NCI-H774 (cell line): Measurements from ENCODE around the gene ZFX.

Source experiments
- DNase-seq: peaks from one replicate; lab custom pipeline; 2025; lab: John Stamatoyannopoulos, UW

Gene ZFX

GRCh38 chrX:24201216-24201615, 51.7 kb downstream of the ZFX start:
- no peak for DNase-seq

- no peak for DNase-seq
Measured at GRCh38 chrX:24202465-24203031, 53.0 kb downstream of the ZFX start.

GRCh38 chrX:24203072-24203808, 53.7 kb downstream of the ZFX start:
- DNase-seq = no peak

- no peak for DNase-seq
Measured at GRCh38 chrX:24204331-24204730, 54.8 kb downstream of the ZFX start.

GRCh38 chrX:24204958-24205357, 55.4 kb downstream of the ZFX start:
- DNase-seq = no peak

GRCh38 chrX:24207826-24208225, 58.3 kb downstream of the ZFX start:
- DNase-seq = no peak

- no peak for DNase-seq
Measured at GRCh38 chrX:24208496-24209240, 59.1 kb downstream of the ZFX start.

- DNase-seq = no peak
Measured at GRCh38 chrX:24210190-24210589, 60.7 kb downstream of the ZFX start.

GRCh38 chrX:24214568-24214967, 65.0 kb downstream of the ZFX start:
- DNase-seq = no peak

- no peak for DNase-seq
Measured at GRCh38 chrX:24215272-24215671, 65.7 kb downstream of the ZFX start.

- no peak for DNase-seq
Measured at GRCh38 chrX:24216037-24216436, 66.5 kb downstream of the ZFX start.

- DNase-seq = no peak
Measured at GRCh38 chrX:24216827-24217226, 67.3 kb downstream of the ZFX start.

GRCh38 chrX:24219320-24219719, 69.8 kb downstream of the ZFX start:
- no peak for DNase-seq

- no peak for DNase-seq
Measured at GRCh38 chrX:24221872-24222271, 72.3 kb downstream of the ZFX start.

GRCh38 chrX:24225265-24225664, 75.7 kb downstream of the ZFX start:
- no peak for DNase-seq

GRCh38 chrX:24226176-24226575, 76.6 kb downstream of the ZFX start:
- no peak for DNase-seq

- no peak for DNase-seq
Measured at GRCh38 chrX:24228596-24228995, 79.1 kb downstream of the ZFX start.

- DNase-seq = no peak
Measured at GRCh38 chrX:24229400-24229879, 79.9 kb downstream of the ZFX start.

GRCh38 chrX:24229976-24230375, 80.4 kb downstream of the ZFX start:
- no peak for DNase-seq

- DNase-seq = no peak
Measured at GRCh38 chrX:24231131-24231540, 81.6 kb downstream of the ZFX start.

GRCh38 chrX:24231641-24232179, 82.2 kb downstream of the ZFX start:
- no peak for DNase-seq

- no peak for DNase-seq
Measured at GRCh38 chrX:24232796-24233195, 83.3 kb downstream of the ZFX start.
